HG03565 (cell line): ENCODE data around the gene TNNT3.
"Not testable (repeated sequence)": the region's sequence is repeated elsewhere in the genome, so short reads cannot be mapped to it uniquely, and the experiment has no call there.

ENCODE experiments used
- ATAC-seq: cut with Tn5 transposase; IDR thresholded peaks from one replicate; pipeline ENCODE4 v1.9.1; 2021; ENCODE audit warnings: mild to moderate bottlenecking, moderate library complexity; ENCODE audit not compliant: unreplicated experiment

The TNNT3 gene

GRCh38 chr11:1931341-1932104, 12.0 kb downstream of the TNNT3 start:
- no peak for ATAC-seq

DNA sequence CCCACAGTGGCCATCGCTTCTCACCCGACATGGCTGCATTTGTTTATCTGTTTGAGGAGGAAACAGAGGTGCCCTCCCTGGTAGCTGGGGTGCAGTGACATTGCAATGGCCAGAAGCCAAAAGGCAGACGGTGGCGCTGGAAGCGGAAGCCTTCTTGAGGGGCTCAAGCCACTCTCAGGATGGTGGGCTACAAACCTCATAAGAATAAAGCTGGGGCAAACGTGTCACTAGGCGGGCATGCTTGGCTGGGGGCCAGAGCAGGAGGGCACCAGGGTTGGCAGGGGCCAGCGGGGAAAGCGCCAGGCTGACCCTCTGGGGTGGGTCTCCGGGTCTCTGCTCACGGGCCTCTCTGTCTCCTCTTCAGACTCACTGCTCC, 12.6 kb downstream of the TNNT3 start:
- ATAC-seq, result no peak

DNA sequence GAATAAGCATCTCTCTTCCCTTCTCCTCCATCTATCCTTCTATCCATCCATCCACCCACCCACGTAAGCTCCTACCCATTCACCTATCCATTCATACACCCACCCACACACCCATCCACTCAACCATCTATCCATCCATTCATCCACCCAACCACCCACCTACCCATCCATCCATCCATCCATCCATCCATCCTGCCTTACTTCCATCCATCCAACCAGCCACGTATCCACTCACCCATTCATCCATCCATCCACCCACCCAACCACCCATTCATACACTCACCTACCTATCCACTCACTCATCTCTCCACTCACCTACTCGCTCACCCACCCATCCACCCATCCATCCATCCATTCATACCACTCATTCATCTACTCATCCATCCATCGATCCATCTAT, 13.2 kb downstream of the TNNT3 start:
- ATAC-seq, result no peak

DNA sequence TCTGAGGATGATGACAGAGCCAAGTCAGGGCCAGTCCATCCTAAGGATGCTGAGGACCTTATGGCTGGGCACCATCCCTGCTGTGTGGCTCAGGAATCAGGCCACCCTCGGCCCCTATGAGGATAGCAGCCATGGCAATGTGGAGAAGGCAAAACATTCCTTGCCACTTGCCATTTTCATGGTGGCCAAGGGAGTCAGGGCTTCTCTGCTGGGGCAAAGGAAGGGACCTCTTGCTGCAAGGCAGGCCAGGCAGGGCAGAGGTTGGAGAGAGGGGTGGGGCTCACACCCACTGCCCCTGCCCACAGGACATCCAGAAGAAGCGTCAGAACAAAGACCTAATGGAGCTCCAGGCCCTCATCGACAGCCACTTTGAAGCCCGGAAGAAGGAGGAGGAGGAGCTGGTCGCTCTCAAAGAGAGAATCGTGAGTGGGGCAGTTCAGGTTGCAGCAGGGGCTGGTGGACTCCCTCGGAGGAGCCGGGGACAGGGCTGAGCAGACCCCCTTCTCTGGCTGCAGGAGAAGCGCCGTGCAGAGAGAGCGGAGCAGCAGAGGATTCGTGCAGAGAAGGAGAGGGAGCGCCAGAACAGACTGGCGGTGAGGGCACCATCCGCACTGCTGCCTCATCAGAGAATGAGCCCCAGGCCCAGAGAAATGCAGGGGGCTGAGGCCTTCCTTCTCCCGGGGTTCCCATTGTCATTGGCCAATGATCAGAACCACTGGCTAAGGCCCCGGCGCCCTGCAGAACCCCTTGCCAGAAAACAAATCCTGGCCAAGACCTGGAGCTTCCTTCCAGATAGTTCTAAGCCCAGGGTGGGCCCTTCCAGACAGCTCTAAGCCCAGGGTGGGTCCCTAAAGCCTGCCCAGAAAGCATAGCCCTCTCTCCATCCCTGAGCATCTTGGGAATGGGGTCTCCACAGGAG, 14.2 kb downstream of the TNNT3 start:
- ATAC-seq, result no peak

- ATAC-seq, result no peak
Observed at GRCh38 chr11:1934335-1935155, 15.0 kb downstream of the TNNT3 start.

DNA sequence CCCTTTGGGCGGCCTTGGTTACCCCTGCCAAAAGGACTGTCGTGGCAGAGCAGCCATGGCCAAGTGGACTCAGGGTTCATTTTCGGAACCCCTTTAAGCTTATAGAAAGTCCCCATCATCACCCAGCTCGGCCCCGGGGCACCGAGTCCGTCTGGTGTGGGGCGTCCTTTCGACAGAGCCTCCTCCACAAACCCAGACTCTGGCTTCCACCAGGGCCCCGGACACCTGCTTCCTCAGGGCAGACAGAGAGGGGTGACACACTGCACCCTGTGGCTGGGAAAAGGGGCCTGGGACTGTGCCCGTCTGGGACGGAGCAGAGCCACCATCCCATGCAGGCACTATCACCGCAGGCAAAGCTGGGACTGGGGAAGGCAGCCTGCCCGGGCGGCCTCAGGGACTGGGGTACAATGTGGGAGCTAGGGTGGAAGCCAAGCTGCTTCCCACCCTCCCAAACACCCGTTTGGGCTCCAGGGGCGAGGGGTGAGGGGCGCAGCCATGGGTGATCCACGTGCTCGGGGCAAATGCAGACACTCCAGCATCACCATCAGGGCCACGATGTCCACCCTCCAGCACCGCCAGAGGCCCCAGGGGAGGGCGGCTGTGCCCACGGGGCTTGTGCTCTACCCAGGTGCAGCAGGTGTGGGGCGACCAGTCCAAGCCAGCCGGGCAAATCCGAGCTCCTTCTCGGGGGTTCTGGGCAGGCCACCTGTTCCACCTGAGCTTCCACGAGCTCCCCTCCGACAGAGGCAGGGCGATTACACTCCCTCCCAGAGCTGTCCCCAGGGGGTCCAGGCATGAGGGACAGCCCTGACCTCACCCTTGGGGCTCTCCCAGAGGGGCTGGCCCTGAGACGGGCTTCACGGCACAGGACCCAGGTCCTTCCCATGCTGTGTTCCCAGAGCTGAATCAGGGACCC, 15.9 kb downstream of the TNNT3 start:
- no peak for ATAC-seq

GRCh38 chr11:1936072-1936780, 16.7 kb downstream of the TNNT3 start:
- ATAC-seq, result no peak

DNA sequence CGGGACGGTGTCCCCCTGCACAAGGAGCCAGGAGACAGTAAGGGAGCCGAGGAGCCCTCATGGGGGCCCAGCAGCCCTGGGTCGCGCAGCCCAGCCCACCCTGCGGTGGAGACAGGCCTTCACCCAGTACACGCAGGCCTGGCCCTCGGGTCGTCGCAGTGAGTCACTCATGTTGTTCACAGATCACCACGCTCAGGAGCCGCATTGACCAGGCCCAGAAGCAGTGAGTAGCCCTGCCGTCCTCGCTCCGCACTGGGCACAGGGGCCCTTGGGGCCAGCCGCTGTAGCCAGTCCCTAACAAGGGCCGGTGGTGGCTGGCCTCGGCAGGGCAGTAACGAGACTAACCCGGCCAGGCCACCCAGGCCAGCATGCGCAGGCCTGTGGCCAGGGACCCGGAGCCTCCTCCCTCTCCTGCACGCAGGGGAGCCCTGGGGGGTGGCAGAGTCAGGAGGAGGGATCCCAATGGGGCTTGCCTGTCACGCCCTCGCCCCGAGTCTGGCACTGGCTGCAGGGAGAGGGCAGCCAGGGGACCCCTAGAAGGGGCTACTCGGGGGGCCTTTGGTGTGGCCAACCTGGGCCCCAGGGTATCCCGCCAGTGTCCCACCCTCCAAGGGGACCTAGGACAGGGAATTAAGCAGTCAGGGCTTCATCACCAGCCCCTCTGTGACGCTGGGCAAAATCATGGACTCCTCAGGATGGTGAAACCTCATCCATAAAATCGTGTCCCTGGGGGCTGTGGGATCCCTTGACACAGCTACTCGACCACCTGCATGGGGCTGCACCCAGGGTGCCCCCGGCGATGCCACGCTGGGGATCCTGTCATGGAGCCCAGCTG, 17.5 kb downstream of the TNNT3 start:
- no peak for ATAC-seq

GRCh38 chr11:1937616-1938342, 18.3 kb downstream of the TNNT3 start:
- ATAC-seq, result no peak

DNA sequence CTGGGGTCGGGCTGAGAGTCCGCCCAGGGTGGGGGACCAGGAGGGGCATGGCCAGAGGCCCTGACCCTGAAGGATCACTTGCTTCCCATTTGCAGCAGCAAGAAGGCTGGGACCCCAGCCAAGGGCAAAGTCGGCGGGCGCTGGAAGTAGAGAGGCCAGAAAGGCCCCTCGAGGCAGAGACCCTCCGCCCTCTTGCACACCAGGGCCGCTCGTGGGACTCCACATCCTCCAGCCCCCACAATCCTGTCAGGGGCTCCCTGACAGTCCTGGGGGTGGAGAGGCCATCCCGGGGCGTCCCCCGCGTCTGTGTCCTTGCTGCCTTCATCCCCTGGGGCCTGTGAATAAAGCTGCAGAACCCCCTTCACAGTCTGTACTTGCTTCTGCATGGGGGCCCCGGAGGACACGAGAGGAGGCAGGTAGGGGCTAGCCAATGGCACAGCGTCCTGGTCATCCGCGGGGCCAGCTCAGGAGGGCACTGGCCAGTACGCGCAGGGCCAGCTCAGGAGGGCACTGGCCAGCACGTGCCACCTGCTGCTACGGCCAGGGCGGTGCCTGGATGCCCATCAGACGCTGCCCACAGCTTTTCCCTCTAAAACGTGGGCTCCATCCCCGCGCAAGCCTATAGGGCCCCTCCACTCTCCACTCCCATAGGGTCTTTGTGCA, 19.0 kb downstream of the TNNT3 start:
- ATAC-seq, result no peak

DNA sequence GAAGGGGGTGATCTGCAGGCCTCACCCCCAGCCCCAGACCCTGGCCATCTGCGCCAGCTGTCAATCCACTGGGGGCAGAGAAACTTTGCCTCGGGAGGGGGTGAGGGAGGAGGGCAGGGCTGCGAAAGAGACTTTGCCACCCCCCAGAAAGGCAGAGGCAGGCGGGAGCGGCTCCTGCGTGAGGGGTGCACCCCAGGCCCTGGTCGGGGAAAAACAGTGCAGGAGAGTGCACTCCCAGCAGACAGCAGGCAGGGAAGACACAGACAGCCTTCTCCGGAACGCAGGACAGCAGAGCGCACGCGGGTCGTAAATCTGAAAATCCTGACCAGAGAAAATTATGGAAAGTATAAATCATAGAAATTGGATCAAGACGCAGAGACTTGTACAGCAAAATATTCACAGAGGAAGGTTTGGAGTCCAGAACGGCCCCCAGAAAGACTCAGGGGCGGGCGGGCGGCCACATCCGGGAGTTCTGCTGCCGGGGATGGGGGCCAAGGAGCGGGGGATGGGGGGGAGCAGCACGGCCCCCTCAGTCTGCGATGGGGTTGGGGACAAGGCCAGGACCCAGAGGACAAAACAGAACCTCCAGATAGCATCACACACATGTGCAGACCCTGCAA, 19.6 kb downstream of the TNNT3 start:
- no peak for ATAC-seq

- not testable (repeated sequence) for ATAC-seq
Observed at GRCh38 chr11:1939788-1940187, 20.3 kb downstream of the TNNT3 start.

DNA sequence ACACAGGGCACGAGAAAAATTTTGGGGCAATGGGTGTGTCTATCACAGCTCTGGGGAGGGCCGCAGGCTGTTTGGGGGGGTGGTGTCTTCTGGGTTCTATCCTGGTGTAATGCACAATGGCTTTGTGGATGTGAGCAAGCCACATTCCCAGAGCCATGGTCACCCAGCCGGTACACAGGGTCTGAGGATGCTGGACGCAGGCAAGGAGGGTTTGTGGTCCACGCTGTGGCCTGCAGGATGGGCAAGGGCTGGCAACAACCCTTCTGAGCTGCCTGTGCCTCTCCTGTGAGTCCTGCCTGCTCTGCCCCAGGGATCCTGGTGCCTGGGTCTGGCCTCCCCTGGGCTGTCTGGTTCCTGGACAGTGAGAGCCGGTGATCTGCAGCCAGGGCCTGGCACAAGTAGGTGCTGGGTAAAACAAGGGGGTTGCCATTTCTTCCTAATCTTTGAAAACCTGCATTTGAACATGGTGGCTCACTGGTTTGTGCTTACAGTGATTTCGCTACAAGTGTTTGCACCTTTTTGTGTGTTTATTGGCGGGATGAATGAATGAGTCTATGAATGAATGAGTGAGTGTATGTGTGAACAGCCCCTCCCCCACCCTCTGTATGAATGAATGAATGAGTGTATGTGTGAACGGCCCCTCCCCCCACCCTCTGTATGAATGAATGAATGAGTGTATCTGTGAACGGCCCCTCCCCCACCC, 23.2 kb downstream of the TNNT3 start:
- ATAC-seq, result no peak

DNA sequence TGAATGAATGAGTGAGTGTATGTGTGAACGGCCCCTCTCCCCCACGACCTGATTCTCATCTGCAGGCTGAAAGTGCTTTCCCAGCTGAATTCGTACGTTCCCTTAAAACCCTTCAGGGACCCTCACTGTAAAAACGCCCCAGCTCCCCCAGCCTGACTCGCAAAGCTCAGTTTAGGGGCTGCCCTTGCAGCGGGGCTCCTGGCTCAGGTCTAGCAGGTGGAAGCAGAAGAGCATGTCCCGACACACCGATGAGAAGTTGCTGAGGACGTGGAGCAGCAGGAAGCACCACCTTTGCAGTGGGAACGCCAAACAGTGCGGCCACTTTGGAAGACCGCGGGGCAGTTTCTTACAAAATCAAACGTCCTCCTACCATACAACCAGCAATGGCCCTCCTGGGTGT, 24.1 kb downstream of the TNNT3 start:
- no peak for ATAC-seq

- ATAC-seq, result no peak
Observed at GRCh38 chr11:1943977-1944376, 24.5 kb downstream of the TNNT3 start.

DNA sequence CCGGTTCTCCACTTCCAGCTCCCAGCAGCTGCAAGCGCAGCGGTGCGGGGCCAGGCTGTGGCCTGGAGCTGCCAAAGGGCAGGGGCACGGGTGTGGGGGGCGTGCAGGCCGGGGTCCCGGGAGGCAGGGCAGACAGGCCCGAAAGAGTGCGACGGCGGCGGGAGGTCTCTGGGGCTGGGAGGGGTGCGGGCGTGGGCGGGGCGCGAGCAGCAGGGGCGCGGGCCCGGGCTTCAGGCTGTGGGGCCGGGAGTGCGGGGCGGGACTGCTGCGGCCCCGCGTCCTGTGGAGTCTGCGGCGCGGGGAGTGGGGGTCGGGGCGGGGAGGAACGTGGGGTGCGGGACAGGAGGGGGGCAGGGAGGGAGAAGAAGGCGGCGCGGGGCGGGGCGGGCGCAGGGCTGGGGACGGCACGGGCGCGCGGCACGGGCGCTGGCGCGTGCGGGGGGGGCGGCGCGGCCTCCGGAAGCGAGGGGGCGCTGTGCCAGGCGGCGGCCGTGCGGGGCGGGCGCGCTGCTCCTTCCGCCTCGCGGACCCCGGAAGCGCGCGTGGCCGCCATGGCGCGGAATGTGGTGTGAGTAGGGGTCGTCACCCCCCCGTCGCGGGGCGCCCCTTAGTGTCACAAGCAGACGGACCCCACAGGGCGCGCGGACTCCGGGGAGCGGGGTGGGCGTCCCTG, 27.4 kb downstream of the TNNT3 start, which contains the start of gene MRPL23:
TSS of gene MRPL23 (plus strand) at position 521 of the 673 bp plus-strand sequence. CDS start at position 552, 31 bp downstream.
- ATAC-seq, result no peak
